GM23338 (cell line): ENCODE results near the gene RTN4RL1. TPM values are rescaled to one million over a fixed set of nuclear protein-coding genes. Genes with fewer than 3 reads are reported as not detected.

ENCODE experiments used
- ATAC-seq: fragments of 200-7000 bp; cut with Tn5 transposase; 3 replicates; pipeline ENCODE4 v1.9.1; 2020
- DNase-seq: peaks from one replicate; pipeline ENCODE4 v3.0.0-alpha.2; 2015; ENCODE audit warnings: low spot score
- H2AFZ ChIP-seq: fragments of 200-600 bp; sonication (generic); 2 replicates; pipeline ENCODE4 v1.8.0; 2016; ENCODE audit warnings: antibody characterized with exemption, mild to moderate bottlenecking, moderate library complexity
- H3F3A ChIP-seq: fragments of 200-600 bp; sonication (generic); replicated peaks from 2 replicates; pipeline ENCODE4 v1.8.0; 2017; ENCODE audit warnings: antibody characterized with exemption, mixed run types, low read depth
- H3K27ac ChIP-seq: fragments of 200-600 bp; sonication (generic); 2 replicates; pipeline ENCODE4 v1.6.1; 2016; ENCODE audit warnings: low read depth
- H3K27me3 ChIP-seq: fragments of 200-600 bp; sonication (generic); 2 replicates; pipeline ENCODE4 v1.8.0; 2016; ENCODE audit warnings: mild to moderate bottlenecking, mixed run types, moderate library complexity; ENCODE audit not compliant: insufficient read depth
- H3K36me3 ChIP-seq: fragments of 200-600 bp; sonication (generic); 2 replicates; pipeline ENCODE4 v1.8.0; 2016; ENCODE audit warnings: mild to moderate bottlenecking; ENCODE audit not compliant: insufficient read depth
- H3K4me1 ChIP-seq: fragments of 200-600 bp; sonication (generic); 2 replicates; pipeline ENCODE4 v1.8.0; 2016; ENCODE audit warnings: mild to moderate bottlenecking, moderate library complexity; ENCODE audit not compliant: insufficient read depth
- H3K4me2 ChIP-seq: fragments of 200-600 bp; sonication (generic); 2 replicates; pipeline ENCODE4 v1.7.1; 2017; ENCODE audit warnings: mixed run types
- H3K4me3 ChIP-seq: fragments of 200-600 bp; sonication (generic); 2 replicates; pipeline ENCODE4 v1.6.1; 2016; ENCODE audit warnings: mixed run types
- H3K79me2 ChIP-seq: fragments of 200-600 bp; sonication (generic); replicated peaks from 2 replicates; pipeline ENCODE4 v1.8.0; 2017; ENCODE audit warnings: mild to moderate bottlenecking; ENCODE audit not compliant: insufficient read depth
- H3K9me2 ChIP-seq: fragments of 200-600 bp; sonication (generic); 2 replicates; pipeline ENCODE4 v1.8.0; 2017; ENCODE audit not compliant: insufficient read depth
- H4K20me1 ChIP-seq: fragments of 200-600 bp; sonication (generic); replicated peaks from 2 replicates; pipeline ENCODE4 v1.8.0; 2017; ENCODE audit warnings: mild to moderate bottlenecking; ENCODE audit not compliant: insufficient read depth
- H3K27ac Mint-ChIP-seq: 2 replicates; pipeline ENCODE4 v1.8.0; 2020; ENCODE audit warnings: inconsistent platforms, mild to moderate bottlenecking, moderate library complexity, mixed read lengths
- H3K27me3 Mint-ChIP-seq: 3 replicates; pipeline ENCODE4 v1.8.0; 2022; ENCODE audit warnings: low read depth, mild to moderate bottlenecking, moderate library complexity, mixed read lengths, inconsistent platforms; ENCODE audit not compliant: insufficient read depth, poor library complexity
- H3K36me3 Mint-ChIP-seq: 3 replicates; pipeline ENCODE4 v1.8.0; 2021; ENCODE audit warnings: low read depth, mild to moderate bottlenecking, inconsistent platforms, moderate library complexity, mixed read lengths
- H3K4me1 Mint-ChIP-seq: 3 replicates; pipeline ENCODE4 v1.8.0; 2020; ENCODE audit warnings: mild to moderate bottlenecking, inconsistent platforms, mixed read lengths
- H3K4me3 Mint-ChIP-seq: 3 replicates; pipeline ENCODE4 v1.8.0; 2021; ENCODE audit warnings: moderate library complexity, mild to moderate bottlenecking, inconsistent platforms, mixed read lengths
- H3K9me3 Mint-ChIP-seq: 3 replicates; pipeline ENCODE4 v1.8.0; 2020; ENCODE audit warnings: moderate library complexity, mild to moderate bottlenecking, inconsistent platforms, mixed read lengths
- CREB1 ChIP-seq: fragments of 250-450 bp; sonication (Bioruptor Pico); IDR thresholded peaks from 2 replicates; pipeline ENCODE4 v1.5.0; 2020; ENCODE audit warnings: low read depth, mild to moderate bottlenecking, moderate library complexity
- EZH2 ChIP-seq: fragments of 200-600 bp; sonication (generic); IDR thresholded peaks from one replicate; pipeline ENCODE4 v1.8.0; 2017; ENCODE audit warnings: antibody characterized with exemption, mild to moderate bottlenecking, low read depth; ENCODE audit not compliant: unreplicated experiment
- EZH2phosphoT487 ChIP-seq: fragments of 200-600 bp; sonication (generic); IDR thresholded peaks from one replicate; pipeline ENCODE4 v1.8.1; 2018; ENCODE audit warnings: antibody characterized with exemption; ENCODE audit not compliant: unreplicated experiment
- JUNB ChIP-seq: IDR thresholded peaks from one replicate; pipeline ENCODE4 v1.6.1; 2016; ENCODE audit warnings: antibody characterized with exemption; ENCODE audit not compliant: unreplicated experiment
- POLR2AphosphoS5 ChIP-seq: IDR thresholded peaks from 2 replicates; pipeline ENCODE4 v1.6.1; 2016; ENCODE audit warnings: antibody characterized with exemption, low read depth
- REST ChIP-seq: IDR thresholded peaks from one replicate; pipeline ENCODE4 v1.6.1; 2018; ENCODE audit warnings: antibody characterized with exemption; ENCODE audit not compliant: unreplicated experiment
- ZNF114 ChIP-seq: fragments of 250-450 bp; sonication (Bioruptor Pico); IDR thresholded peaks from 2 replicates; pipeline ENCODE4 v1.5.0; 2020; ENCODE audit warnings: mild to moderate bottlenecking, moderate library complexity
- ZNF331 ChIP-seq: fragments of 250-450 bp; sonication (Bioruptor Pico); IDR thresholded peaks from 2 replicates; pipeline ENCODE4 v1.5.0; 2020; ENCODE audit warnings: low read depth, mild to moderate bottlenecking, moderate library complexity
- ZNF462 ChIP-seq: fragments of 250-450 bp; sonication (Bioruptor Pico); IDR thresholded peaks from 2 replicates; pipeline ENCODE4 v1.5.0; 2020; ENCODE audit warnings: mild to moderate bottlenecking, moderate library complexity
- polyA plus RNA-seq: library from polyadenylated mRNA; unstranded; fragments of >200 nt; fragmentation: Nextera tagmentation; extraction: Ambion mirVana; gene quantifications from 2 replicates; pipeline ENCODE4 v1.2.1, GENCODE V29; 2016
- total RNA-seq: library from RNA; depleted of rRNA; stranded (reverse); fragments of >200 nt; shearing (Covaris generic); gene quantifications from 2 replicates; pipeline ENCODE4 v1.2.3, GENCODE V29; 2014
- TF ChIP-seq, protein P1 (sequence below): IDR thresholded peaks from 2 replicates; pipeline ENCODE4 v1.6.1; 2016; ENCODE audit warnings: antibody characterized with exemption
- TF ChIP-seq, protein P2 (sequence below), 2 experiments: fragments of 200-600 bp in 1 of 2; sonication (generic) in 1 of 2; conservative IDR thresholded peaks; 2 replicates each; pipeline versions ENCODE4 v1.5.1 to v1.6.1; 2016 to 2017; ENCODE audit warnings: antibody characterized with exemption in 2 of 2, low read depth in 2 of 2, mild to moderate bottlenecking in 2 of 2, moderate library complexity in 1 of 2

The RTN4RL1 gene
- total and polyA plus RNA-seq, 2 experiments from 2014 or later = 0.17 TPM; not detected in 1

GRCh38 chr17:2061441-2061958 is 36.4 kb upstream of the RTN4RL1 start (continued):
- TF ChIP-seq CREB1 (no peak), ZNF331 (CRISPR knock-in tag) (no peak)
- TF ChIP-seq, protein P1, sequence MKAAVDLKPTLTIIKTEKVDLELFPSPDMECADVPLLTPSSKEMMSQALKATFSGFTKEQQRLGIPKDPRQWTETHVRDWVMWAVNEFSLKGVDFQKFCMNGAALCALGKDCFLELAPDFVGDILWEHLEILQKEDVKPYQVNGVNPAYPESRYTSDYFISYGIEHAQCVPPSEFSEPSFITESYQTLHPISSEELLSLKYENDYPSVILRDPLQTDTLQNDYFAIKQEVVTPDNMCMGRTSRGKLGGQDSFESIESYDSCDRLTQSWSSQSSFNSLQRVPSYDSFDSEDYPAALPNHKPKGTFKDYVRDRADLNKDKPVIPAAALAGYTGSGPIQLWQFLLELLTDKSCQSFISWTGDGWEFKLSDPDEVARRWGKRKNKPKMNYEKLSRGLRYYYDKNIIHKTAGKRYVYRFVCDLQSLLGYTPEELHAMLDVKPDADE = no peak
- TF ChIP-seq, protein P2, sequence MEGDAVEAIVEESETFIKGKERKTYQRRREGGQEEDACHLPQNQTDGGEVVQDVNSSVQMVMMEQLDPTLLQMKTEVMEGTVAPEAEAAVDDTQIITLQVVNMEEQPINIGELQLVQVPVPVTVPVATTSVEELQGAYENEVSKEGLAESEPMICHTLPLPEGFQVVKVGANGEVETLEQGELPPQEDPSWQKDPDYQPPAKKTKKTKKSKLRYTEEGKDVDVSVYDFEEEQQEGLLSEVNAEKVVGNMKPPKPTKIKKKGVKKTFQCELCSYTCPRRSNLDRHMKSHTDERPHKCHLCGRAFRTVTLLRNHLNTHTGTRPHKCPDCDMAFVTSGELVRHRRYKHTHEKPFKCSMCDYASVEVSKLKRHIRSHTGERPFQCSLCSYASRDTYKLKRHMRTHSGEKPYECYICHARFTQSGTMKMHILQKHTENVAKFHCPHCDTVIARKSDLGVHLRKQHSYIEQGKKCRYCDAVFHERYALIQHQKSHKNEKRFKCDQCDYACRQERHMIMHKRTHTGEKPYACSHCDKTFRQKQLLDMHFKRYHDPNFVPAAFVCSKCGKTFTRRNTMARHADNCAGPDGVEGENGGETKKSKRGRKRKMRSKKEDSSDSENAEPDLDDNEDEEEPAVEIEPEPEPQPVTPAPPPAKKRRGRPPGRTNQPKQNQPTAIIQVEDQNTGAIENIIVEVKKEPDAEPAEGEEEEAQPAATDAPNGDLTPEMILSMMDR (conservative IDR thresholded peaks at IDR 0.05; ENCODE audit: low read depth in 2 of 2) = no peak

GRCh38 chr17:2060681-2061440 is 35.7 kb upstream of the RTN4RL1 start:
- H2AFZ ChIP-seq = no peak overlapping the region
- peaks cover 63% of the 10 kb centered on the region for H3K27me3 Mint-ChIP-seq
- H3K27ac Mint-ChIP-seq = no peak overlapping the region
- H3K4me1 Mint-ChIP-seq = peaks cover 41% of the 10 kb centered on the region
- H4K20me1 ChIP-seq = no peaks in the 10 kb centered on the region; the same call in none of the 2 replicates
- no peaks in the 10 kb centered on the region for H3K9me3 Mint-ChIP-seq
- no peak overlapping the region for H3K27ac ChIP-seq
- H3K79me2 ChIP-seq = no peaks in the 10 kb centered on the region
- H3K4me2 ChIP-seq = no peak overlapping the region
- peaks cover 9% of the 10 kb centered on the region for H3K36me3 Mint-ChIP-seq
- DNase-seq (no peak), ATAC-seq (no peak)
- no peaks in the 10 kb centered on the region for H3K9me2 ChIP-seq
- H3K4me1 ChIP-seq = peaks cover 29% of the 10 kb centered on the region
- no peak overlapping the region for H3K4me3 Mint-ChIP-seq
- H3K36me3 ChIP-seq = no peaks in the 10 kb centered on the region
- H3K27me3 ChIP-seq = peaks cover 51% of the 10 kb centered on the region
- H3K4me3 ChIP-seq = no peak overlapping the region
- 0 out of 2 replicates have a peak, but pooled peaks cover 10% of the 10 kb centered on the region for H3F3A ChIP-seq
- TF ChIP-seq REST (no peak), JUNB (no peak), ZNF114 (no peak), ZNF462 (CRISPR knock-in tag) (no peak), POLR2AphosphoS5 (no peak), EZH2 (no peak), CREB1 (no peak), ZNF331 (CRISPR knock-in tag) (no peak), EZH2phosphoT487 (no peak)
